ENCODE measurements around the gene EXOSC5.
"Not testable (repeated sequence)": the region's sequence is repeated elsewhere in the genome, so short reads cannot be mapped to it uniquely, and the experiment has no call there.

The EXOSC5 gene

DNA sequence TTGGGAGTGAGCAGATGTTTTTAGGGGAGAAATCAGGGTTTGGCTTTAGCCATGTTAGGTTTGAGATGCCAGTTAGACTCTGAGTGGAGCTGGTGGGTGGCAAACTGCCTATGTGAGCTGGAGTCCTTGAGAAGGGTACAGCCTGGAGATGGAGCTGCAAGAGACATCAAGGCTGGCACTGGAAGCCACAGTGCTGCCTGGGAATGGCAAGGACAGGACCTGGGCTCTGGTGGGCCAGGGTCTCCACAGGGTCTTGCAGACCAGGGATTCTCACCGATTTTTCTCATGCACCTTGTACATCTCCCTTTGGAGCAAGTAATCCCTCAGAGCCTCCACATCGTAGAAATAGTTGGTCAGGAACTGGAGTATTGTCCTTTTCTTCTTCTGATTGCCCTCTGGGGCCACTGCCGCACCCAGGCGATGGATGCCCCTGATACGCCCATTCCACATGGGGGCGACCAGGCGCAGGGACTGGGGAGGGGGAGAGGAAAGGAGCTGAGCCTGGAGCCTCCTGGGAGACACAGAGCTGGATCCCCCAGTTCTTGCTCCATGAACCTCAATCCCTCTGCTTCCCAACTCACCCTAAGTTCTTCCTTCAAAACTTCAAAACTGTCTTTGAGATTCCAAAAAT, 40.9 kb upstream of the EXOSC5 start:
- Histone ChIP-seq H3K9me2 (ENCODE audit: low read depth, low read length) (no peaks in the 10 kb centered on the region), H3K36me3 (ENCODE audit: insufficient read depth, low read length) (peaks cover 10% of the 10 kb centered on the region; the same call in 1 of the 2 replicates), H3K4me3 (ENCODE audit: low read depth, low read length, poor library complexity, severe bottlenecking) (no peak overlapping the region), H3K9ac (ENCODE audit: low read length) (no peak overlapping the region), H3K27me3 (ENCODE audit: insufficient read depth, low read length) (no peaks in the 10 kb centered on the region), H3K27ac (ENCODE audit: low read depth, low read length, poor library complexity, severe bottlenecking) (no peak overlapping the region), H3K4me2 (ENCODE audit: low read length) (no peak overlapping the region), H4K20me1 (ENCODE audit: insufficient read depth, low read length) (no peaks in the 10 kb centered on the region), H3K9me3 (ENCODE audit: low read length) (no peaks in the 10 kb centered on the region), H2AFZ (ENCODE audit: low read length) (no peak overlapping the region), H3F3A (ENCODE audit: insufficient read depth, low read length) (no peaks in the 10 kb centered on the region), H3K79me2 (ENCODE audit: insufficient read depth, low read length) (peaks cover 6% of the 10 kb centered on the region; the same call in 1 of the 2 replicates), H3K4me1 (ENCODE audit: insufficient read depth, low read length, severe bottlenecking) (peaks cover 10% of the 10 kb centered on the region)
- no peak for TF ChIP-seq EZH2 (IDR thresholded peaks at IDR 0.05; ENCODE audit: borderline replicate concordance, low read length)
- TF ChIP-seq, protein P1, sequence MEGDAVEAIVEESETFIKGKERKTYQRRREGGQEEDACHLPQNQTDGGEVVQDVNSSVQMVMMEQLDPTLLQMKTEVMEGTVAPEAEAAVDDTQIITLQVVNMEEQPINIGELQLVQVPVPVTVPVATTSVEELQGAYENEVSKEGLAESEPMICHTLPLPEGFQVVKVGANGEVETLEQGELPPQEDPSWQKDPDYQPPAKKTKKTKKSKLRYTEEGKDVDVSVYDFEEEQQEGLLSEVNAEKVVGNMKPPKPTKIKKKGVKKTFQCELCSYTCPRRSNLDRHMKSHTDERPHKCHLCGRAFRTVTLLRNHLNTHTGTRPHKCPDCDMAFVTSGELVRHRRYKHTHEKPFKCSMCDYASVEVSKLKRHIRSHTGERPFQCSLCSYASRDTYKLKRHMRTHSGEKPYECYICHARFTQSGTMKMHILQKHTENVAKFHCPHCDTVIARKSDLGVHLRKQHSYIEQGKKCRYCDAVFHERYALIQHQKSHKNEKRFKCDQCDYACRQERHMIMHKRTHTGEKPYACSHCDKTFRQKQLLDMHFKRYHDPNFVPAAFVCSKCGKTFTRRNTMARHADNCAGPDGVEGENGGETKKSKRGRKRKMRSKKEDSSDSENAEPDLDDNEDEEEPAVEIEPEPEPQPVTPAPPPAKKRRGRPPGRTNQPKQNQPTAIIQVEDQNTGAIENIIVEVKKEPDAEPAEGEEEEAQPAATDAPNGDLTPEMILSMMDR (IDR thresholded peaks at IDR 0.05; ENCODE audit: low read length), result no peak

DNA sequence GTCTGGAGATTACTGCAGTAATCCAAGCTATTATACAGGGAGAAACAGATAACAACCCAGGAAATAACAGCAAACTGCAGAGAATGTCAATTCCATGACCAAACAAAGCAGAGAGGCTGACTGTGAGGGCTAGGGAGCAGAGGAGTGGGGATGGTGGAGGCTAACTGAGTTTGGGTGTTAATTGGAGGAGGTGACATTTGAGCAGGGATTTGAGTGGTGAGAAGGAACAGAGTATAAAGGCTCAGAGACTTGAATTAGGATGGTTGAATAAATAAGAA, 39.5 kb upstream of the EXOSC5 start:
- H3K4me3 ChIP-seq (ENCODE audit: low read depth, low read length, poor library complexity, severe bottlenecking), result no peak overlapping the region
- H2AFZ ChIP-seq (ENCODE audit: low read length), result no peak overlapping the region
- peaks cover 24% of the 10 kb centered on the region; the same call in 1 of the 2 replicates for H3K36me3 ChIP-seq (ENCODE audit: insufficient read depth, low read length)
- H3K9ac ChIP-seq (ENCODE audit: low read length), result no peak overlapping the region
- H3K79me2 ChIP-seq (ENCODE audit: insufficient read depth, low read length), result peaks cover 6% of the 10 kb centered on the region; the same call in 1 of the 2 replicates
- no peak overlapping the region for H3K27ac ChIP-seq (ENCODE audit: low read depth, low read length, poor library complexity, severe bottlenecking)
- H3F3A ChIP-seq (ENCODE audit: insufficient read depth, low read length), result no peaks in the 10 kb centered on the region; the same call in 1 of the 2 replicates
- no peaks in the 10 kb centered on the region for H3K27me3 ChIP-seq (ENCODE audit: insufficient read depth, low read length)
- H4K20me1 ChIP-seq (ENCODE audit: insufficient read depth, low read length), result no peaks in the 10 kb centered on the region
- no peak overlapping the region for H3K4me2 ChIP-seq (ENCODE audit: low read length)
- no peaks in the 10 kb centered on the region for H3K9me3 ChIP-seq (ENCODE audit: low read length)
- peaks cover 10% of the 10 kb centered on the region for H3K4me1 ChIP-seq (ENCODE audit: insufficient read depth, low read length, severe bottlenecking)
- TF ChIP-seq, protein P1 (IDR thresholded peaks at IDR 0.05; ENCODE audit: low read length), result no peak
- no peak for TF ChIP-seq EZH2 (IDR thresholded peaks at IDR 0.05; ENCODE audit: borderline replicate concordance, low read length)
- no peaks in the 10 kb centered on the region for H3K9me2 ChIP-seq (ENCODE audit: low read depth, low read length)

DNA sequence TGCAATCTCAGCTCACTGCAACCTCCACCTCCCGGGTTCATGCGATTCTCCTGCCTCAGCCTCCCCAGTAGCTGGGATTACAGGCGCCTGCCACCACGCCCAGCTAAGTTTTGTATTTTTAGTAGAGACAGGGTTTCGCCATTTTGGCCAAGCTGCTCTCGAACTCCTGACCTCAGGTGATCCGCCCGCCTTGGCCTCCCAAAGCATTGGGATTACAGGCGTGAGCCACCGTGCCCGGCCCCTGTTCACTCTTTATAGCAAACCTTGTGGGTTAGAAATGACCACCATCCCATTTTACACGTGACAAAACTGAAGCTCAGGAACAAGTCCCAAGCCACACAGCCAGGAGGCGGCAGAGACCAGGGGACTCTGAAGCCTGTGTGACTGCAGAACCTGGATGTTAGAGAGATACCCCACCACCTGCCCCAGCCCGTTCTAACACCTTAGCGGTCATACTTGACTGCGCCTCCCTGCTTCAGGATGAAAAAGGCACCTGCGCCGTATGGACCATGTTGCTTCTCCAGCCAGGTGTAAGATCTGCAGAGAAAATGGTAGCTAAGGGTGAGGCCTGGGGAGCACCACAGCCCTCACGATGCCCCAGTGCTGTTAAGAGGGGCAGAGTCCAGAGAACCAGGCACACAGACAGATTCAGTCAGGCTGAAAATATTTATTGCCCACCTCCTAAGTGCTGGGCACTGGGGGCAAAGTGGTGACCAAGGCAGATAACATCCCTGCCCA, 38.9 kb upstream of the EXOSC5 start:
- Histone ChIP-seq H3K4me1 (ENCODE audit: insufficient read depth, low read length, severe bottlenecking) (peaks cover 10% of the 10 kb centered on the region), H3K27me3 (ENCODE audit: insufficient read depth, low read length) (no peaks in the 10 kb centered on the region), H4K20me1 (ENCODE audit: insufficient read depth, low read length) (no peaks in the 10 kb centered on the region), H3K4me2 (ENCODE audit: low read length) (no peak overlapping the region), H2AFZ (ENCODE audit: low read length) (no peak overlapping the region), H3K4me3 (ENCODE audit: low read depth, low read length, poor library complexity, severe bottlenecking) (no peak overlapping the region), H3K9me2 (ENCODE audit: low read depth, low read length) (no peaks in the 10 kb centered on the region), H3K36me3 (ENCODE audit: insufficient read depth, low read length) (peaks cover 28% of the 10 kb centered on the region; the same call in 1 of the 2 replicates), H3F3A (ENCODE audit: insufficient read depth, low read length) (no peaks in the 10 kb centered on the region; the same call in 1 of the 2 replicates), H3K9me3 (ENCODE audit: low read length) (no peaks in the 10 kb centered on the region), H3K9ac (ENCODE audit: low read length) (no peak overlapping the region), H3K79me2 (ENCODE audit: insufficient read depth, low read length) (peaks cover 6% of the 10 kb centered on the region; the same call in 1 of the 2 replicates), H3K27ac (ENCODE audit: low read depth, low read length, poor library complexity, severe bottlenecking) (no peak overlapping the region)
- TF ChIP-seq, protein P1 (IDR thresholded peaks at IDR 0.05; ENCODE audit: low read length), result no peak
- no peak for TF ChIP-seq EZH2 (IDR thresholded peaks at IDR 0.05; ENCODE audit: borderline replicate concordance, low read length)

DNA sequence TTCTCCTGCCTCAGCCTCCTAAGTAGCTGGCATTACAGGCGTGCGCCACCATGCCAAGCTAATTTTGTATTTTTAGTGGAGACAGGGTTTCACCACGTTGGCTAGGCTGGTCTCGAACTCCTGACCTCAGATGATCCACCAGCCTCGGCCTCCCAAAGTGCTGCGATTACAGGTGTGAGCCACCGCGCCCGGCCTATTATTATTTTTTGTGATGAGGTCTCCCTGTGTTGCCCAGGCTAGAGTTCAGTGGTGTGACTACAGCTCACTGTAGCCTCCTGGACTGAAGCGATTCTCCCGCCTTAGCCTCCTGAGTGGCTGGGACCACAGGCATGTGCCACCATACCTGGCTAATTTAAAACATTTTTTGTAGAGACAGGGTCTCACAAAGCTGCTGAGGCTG, 38.2 kb upstream of the EXOSC5 start:
- not testable (repeated sequence) for H4K20me1 ChIP-seq (ENCODE audit: insufficient read depth, low read length); H3K4me1 ChIP-seq (ENCODE audit: insufficient read depth, low read length, severe bottlenecking); H3K4me3 ChIP-seq (ENCODE audit: low read depth, low read length, poor library complexity, severe bottlenecking); H3K79me2 ChIP-seq (ENCODE audit: insufficient read depth, low read length); H3K27ac ChIP-seq (ENCODE audit: low read depth, low read length, poor library complexity, severe bottlenecking); H3K9me2 ChIP-seq (ENCODE audit: low read depth, low read length); H3K9ac ChIP-seq (ENCODE audit: low read length); H3F3A ChIP-seq (ENCODE audit: insufficient read depth, low read length); H2AFZ ChIP-seq (ENCODE audit: low read length); H3K27me3 ChIP-seq (ENCODE audit: insufficient read depth, low read length); H3K4me2 ChIP-seq (ENCODE audit: low read length); H3K9me3 ChIP-seq (ENCODE audit: low read length)
- peaks cover 32% of the 10 kb centered on the region; the same call in 1 of the 2 replicates for H3K36me3 ChIP-seq (ENCODE audit: insufficient read depth, low read length)
